MM.1S (cell line): Measurements from ENCODE around the gene MYRIP.

Experiments used
- DNase-seq: peaks from one replicate; pipeline ENCODE4 v3.0.0-alpha.2; 2015
- H2AFZ ChIP-seq: fragments of 300-600 bp; sonication (generic); 2 replicates; pipeline ENCODE4 v1.6.0; 2016; ENCODE audit warnings: antibody characterized with exemption, low read length
- H3F3A ChIP-seq: fragments of 300-600 bp; sonication (generic); 2 replicates; pipeline ENCODE4 v1.6.1; 2016; ENCODE audit warnings: mild to moderate bottlenecking, antibody characterized with exemption, low read length, moderate library complexity, mixed read lengths; ENCODE audit not compliant: insufficient read depth
- H3K27ac ChIP-seq: fragments of 300-600 bp; sonication (generic); 2 replicates; pipeline ENCODE4 v1.5.1; 2016; ENCODE audit warnings: mild to moderate bottlenecking, low read length
- H3K27me3 ChIP-seq: fragments of 300-600 bp; sonication (generic); replicated peaks from 2 replicates; pipeline ENCODE4 v1.6.0; 2016; ENCODE audit warnings: low read length; ENCODE audit not compliant: insufficient read depth
- H3K36me3 ChIP-seq: fragments of 300-600 bp; sonication (generic); replicated peaks from 2 replicates; pipeline ENCODE4 v1.6.1; 2016; ENCODE audit warnings: mild to moderate bottlenecking, low read length, mixed read lengths; ENCODE audit not compliant: insufficient read depth
- H3K4me1 ChIP-seq: fragments of 300-600 bp; sonication (generic); 2 replicates; pipeline ENCODE4 v1.6.1; 2016; ENCODE audit warnings: low read length, mixed read lengths
- H3K4me2 ChIP-seq: fragments of 300-600 bp; sonication (generic); 2 replicates; pipeline ENCODE4 v1.6.0; 2016; ENCODE audit warnings: low read depth, low read length
- H3K4me3 ChIP-seq: fragments of 300-600 bp; sonication (generic); 2 replicates; pipeline ENCODE4 v1.5.1; 2016; ENCODE audit warnings: low read length, mixed read lengths
- H3K79me2 ChIP-seq: fragments of 300-600 bp; sonication (generic); 2 replicates; pipeline ENCODE4 v1.6.1; 2016; ENCODE audit warnings: mixed run types, low read length, mixed read lengths
- H3K9ac ChIP-seq: fragments of 300-600 bp; sonication (generic); 2 replicates; pipeline ENCODE4 v1.6.1; 2016; ENCODE audit warnings: low read length, mixed read lengths
- H3K9me2 ChIP-seq: fragments of 300-600 bp; sonication (generic); replicated peaks from 2 replicates; pipeline ENCODE4 v1.6.1; 2016; ENCODE audit warnings: mild to moderate bottlenecking, low read length, mixed read lengths; ENCODE audit not compliant: insufficient read depth
- H3K9me3 ChIP-seq: fragments of 300-600 bp; sonication (generic); replicated peaks from 2 replicates; pipeline ENCODE4 v1.6.1; 2016; ENCODE audit warnings: mild to moderate bottlenecking, low read length, mixed read lengths; ENCODE audit not compliant: insufficient read depth
- H4K20me1 ChIP-seq: fragments of 300-600 bp; sonication (generic); 2 replicates; pipeline ENCODE4 v1.6.1; 2016; ENCODE audit warnings: mild to moderate bottlenecking, low read length, moderate library complexity, mixed read lengths; ENCODE audit not compliant: insufficient read depth
- EZH2 ChIP-seq: fragments of 300-600 bp; sonication (generic); optimal IDR thresholded peaks from 2 replicates; pipeline ENCODE3; 2017; ENCODE audit warnings: low read depth, mild to moderate bottlenecking, antibody characterized with exemption, low read length, mixed read lengths
- EZH2phosphoT487 ChIP-seq: fragments of 300-600 bp; sonication (generic); IDR thresholded peaks from 2 replicates; pipeline ENCODE4 v1.6.1; 2018; ENCODE audit warnings: antibody characterized with exemption, low read length
- TF ChIP-seq, protein P1 (sequence below): fragments of 300-600 bp; sonication (generic); IDR thresholded peaks from 2 replicates; pipeline ENCODE4 v1.5.1; 2016; ENCODE audit warnings: antibody characterized with exemption, low read length, mixed read lengths

The MYRIP gene

GRCh38 chr3:40208251-40208650, 398.8 kb downstream of the MYRIP start:
- H3K36me3 ChIP-seq = no peaks in the 10 kb centered on the region
- no peak overlapping the region for H3K4me2 ChIP-seq
- no peaks in the 10 kb centered on the region for H3K27me3 ChIP-seq
- H3F3A ChIP-seq = no peaks in the 10 kb centered on the region
- H2AFZ ChIP-seq = no peak overlapping the region
- no peaks in the 10 kb centered on the region for H3K4me1 ChIP-seq
- H4K20me1 ChIP-seq = no peaks in the 10 kb centered on the region
- DNase-seq = no peak
- TF ChIP-seq EZH2phosphoT487 = no peak
- H3K4me3 ChIP-seq = no peak overlapping the region
- no peaks in the 10 kb centered on the region for H3K79me2 ChIP-seq
- no peak overlapping the region for H3K27ac ChIP-seq
- no peaks in the 10 kb centered on the region for H3K9me2 ChIP-seq
- no peaks in the 10 kb centered on the region for H3K9me3 ChIP-seq
- no peak overlapping the region for H3K9ac ChIP-seq

- no peak overlapping the region for H3K27ac ChIP-seq
- no peaks in the 10 kb centered on the region for H3K9me3 ChIP-seq
- TF ChIP-seq EZH2 (no peak), EZH2phosphoT487 (no peak)
- TF ChIP-seq, protein P1, sequence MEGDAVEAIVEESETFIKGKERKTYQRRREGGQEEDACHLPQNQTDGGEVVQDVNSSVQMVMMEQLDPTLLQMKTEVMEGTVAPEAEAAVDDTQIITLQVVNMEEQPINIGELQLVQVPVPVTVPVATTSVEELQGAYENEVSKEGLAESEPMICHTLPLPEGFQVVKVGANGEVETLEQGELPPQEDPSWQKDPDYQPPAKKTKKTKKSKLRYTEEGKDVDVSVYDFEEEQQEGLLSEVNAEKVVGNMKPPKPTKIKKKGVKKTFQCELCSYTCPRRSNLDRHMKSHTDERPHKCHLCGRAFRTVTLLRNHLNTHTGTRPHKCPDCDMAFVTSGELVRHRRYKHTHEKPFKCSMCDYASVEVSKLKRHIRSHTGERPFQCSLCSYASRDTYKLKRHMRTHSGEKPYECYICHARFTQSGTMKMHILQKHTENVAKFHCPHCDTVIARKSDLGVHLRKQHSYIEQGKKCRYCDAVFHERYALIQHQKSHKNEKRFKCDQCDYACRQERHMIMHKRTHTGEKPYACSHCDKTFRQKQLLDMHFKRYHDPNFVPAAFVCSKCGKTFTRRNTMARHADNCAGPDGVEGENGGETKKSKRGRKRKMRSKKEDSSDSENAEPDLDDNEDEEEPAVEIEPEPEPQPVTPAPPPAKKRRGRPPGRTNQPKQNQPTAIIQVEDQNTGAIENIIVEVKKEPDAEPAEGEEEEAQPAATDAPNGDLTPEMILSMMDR = no peak
- no peak overlapping the region for H3K9ac ChIP-seq
- no peaks in the 10 kb centered on the region for H3K9me2 ChIP-seq
- H3K27me3 ChIP-seq = no peaks in the 10 kb centered on the region
- no peak for DNase-seq
- H3K79me2 ChIP-seq = no peaks in the 10 kb centered on the region
- no peaks in the 10 kb centered on the region for H4K20me1 ChIP-seq
- H3K4me2 ChIP-seq = no peak overlapping the region
- no peaks in the 10 kb centered on the region for H3K4me1 ChIP-seq
- H3F3A ChIP-seq = no peaks in the 10 kb centered on the region
- H2AFZ ChIP-seq = no peak overlapping the region
- no peaks in the 10 kb centered on the region for H3K36me3 ChIP-seq
- no peak overlapping the region for H3K4me3 ChIP-seq
These were observed 402.2 kb downstream of the MYRIP start for GRCh38 chr3:40211579-40211978.

DNA sequence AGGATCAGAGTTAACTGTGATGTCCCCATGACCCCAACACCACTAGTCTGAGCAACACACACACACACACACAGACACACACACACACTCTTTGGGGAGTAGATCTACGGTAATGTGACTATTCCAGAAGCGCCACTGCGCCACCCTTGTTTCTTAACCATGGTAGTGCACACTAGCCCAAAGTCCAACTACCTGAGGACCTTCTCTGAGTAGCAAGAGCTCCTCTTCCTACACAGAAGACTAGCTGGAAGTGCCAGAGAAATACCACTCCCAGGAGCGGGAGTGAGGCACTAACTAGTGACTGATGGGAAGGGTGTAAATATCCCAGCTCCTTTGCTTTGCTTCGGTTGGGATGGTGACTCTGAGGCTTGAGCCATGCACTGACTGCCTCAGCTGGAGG, 404.1 kb downstream of the MYRIP start:
- H3K9me3 ChIP-seq = no peaks in the 10 kb centered on the region
- H3K79me2 ChIP-seq = no peaks in the 10 kb centered on the region
- H3F3A ChIP-seq = no peaks in the 10 kb centered on the region
- no peak overlapping the region for H3K4me3 ChIP-seq
- H3K27me3 ChIP-seq = no peaks in the 10 kb centered on the region
- H3K9ac ChIP-seq = no peak overlapping the region
- TF ChIP-seq EZH2phosphoT487 = no peak
- TF ChIP-seq, protein P1 = no peak
- TF ChIP-seq EZH2 = no peak
- H4K20me1 ChIP-seq = no peaks in the 10 kb centered on the region
- H3K36me3 ChIP-seq = no peaks in the 10 kb centered on the region
- no peak overlapping the region for H3K4me2 ChIP-seq
- DNase-seq = no peak
- no peaks in the 10 kb centered on the region for H3K9me2 ChIP-seq
- H3K27ac ChIP-seq = no peak overlapping the region
- H2AFZ ChIP-seq = no peak overlapping the region
- no peaks in the 10 kb centered on the region for H3K4me1 ChIP-seq

GRCh38 chr3:40215015-40215414, 405.6 kb downstream of the MYRIP start:
- Histone ChIP-seq H2AFZ (no peak overlapping the region), H3K27ac (no peak overlapping the region), H3K9ac (no peak overlapping the region), H3K36me3 (no peaks in the 10 kb centered on the region), H3K79me2 (no peaks in the 10 kb centered on the region), H3K4me2 (no peak overlapping the region), H4K20me1 (no peaks in the 10 kb centered on the region), H3K4me1 (no peaks in the 10 kb centered on the region), H3K27me3 (no peaks in the 10 kb centered on the region), H3K4me3 (no peak overlapping the region), H3K9me2 (no peaks in the 10 kb centered on the region), H3F3A (no peaks in the 10 kb centered on the region), H3K9me3 (no peaks in the 10 kb centered on the region)
- TF ChIP-seq, protein P1 = no peak
- TF ChIP-seq EZH2 (no peak), EZH2phosphoT487 (no peak)
- DNase-seq = no peak
